NCI-H187 treated with DMSO at 0.1 percent for 48 hours (cell line): ENCODE results near the gene IL18R1.

Experiments
- DNase-seq: peaks from one replicate; lab custom pipeline; 2025; lab: John Stamatoyannopoulos, UW

IL18R1 gene

GRCh38 chr2:102344397-102344796, 11.2 kb upstream of the IL18R1 start:
- no peak for DNase-seq

DNA sequence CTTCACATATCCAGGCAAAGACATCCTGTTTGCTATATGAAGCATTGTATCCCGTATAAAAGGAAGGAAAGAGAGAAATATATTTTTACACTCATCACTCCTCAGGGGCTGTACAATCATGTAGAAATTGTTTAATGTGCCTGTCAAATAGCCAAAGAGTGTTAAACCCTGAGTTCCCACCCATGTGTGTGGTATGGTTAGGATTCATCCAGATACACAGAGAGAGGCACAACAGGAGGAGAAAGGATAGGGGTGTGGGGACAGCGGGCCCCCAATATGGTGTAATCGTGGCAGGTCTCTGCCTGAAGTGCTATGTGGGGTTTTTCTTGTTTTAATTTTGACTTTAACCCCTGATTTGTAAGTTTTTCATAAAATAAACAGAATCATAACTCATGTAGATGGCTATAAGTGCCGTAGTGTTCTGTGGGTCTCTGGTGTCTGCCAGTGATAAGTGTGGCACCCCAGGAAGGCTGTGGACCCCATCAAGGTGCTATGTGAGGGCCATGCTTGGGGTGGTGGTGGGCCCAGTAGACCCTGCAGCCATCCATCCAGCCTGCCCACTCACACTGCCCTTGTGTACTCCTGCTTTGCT, 10.2 kb upstream of the IL18R1 start:
- DNase-seq, result no peak

- DNase-seq, result no peak
Observed at GRCh38 chr2:102346381-102347130, 9.0 kb upstream of the IL18R1 start.

GRCh38 chr2:102350137-102350793, 5.3 kb upstream of the IL18R1 start:
- no peak for DNase-seq

- DNase-seq, result no peak
Observed at GRCh38 chr2:102356381-102356712, 751 bp downstream of the IL18R1 start.

GRCh38 chr2:102356741-102357140, 1.1 kb downstream of the IL18R1 start:
- DNase-seq, result no peak

- DNase-seq, result no peak
Observed at GRCh38 chr2:102357937-102358336, 2.3 kb downstream of the IL18R1 start.

GRCh38 chr2:102358496-102358895, 2.9 kb downstream of the IL18R1 start:
- no peak for DNase-seq

GRCh38 chr2:102359527-102359926, 3.9 kb downstream of the IL18R1 start:
- DNase-seq, result no peak

DNA sequence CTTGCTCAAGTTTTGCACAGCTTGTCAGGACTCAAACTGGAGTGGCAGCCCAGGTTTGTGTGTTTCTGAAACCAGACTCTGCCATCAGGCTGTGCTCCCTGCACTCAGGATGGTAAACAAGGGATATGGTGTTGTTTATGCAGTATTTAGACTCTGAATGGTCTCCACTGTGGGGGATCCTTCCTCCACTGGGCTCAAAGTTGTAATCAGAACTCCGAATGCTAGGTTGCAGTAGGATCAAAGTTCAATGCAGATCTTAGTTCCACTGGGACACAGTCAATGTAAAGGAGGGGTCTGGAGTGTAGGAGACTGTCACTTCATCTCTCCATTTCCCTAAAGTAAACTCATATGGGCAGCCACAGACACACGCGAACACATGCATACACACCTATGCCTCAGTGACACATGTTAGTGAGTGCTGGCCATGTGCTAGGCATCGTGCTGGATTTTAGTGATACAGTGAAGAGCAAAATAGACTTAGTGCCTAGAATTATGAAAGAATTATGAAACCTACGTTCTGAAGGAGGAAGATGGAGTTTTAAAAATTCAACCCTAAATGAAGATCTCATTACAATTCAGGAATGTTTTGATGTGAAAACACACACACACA, 6.1 kb downstream of the IL18R1 start:
- no peak for DNase-seq

- DNase-seq, result no peak
Observed at GRCh38 chr2:102365763-102366162, 10.2 kb downstream of the IL18R1 start.

GRCh38 chr2:102366406-102367112, 11.0 kb downstream of the IL18R1 start:
- no peak for DNase-seq

- DNase-seq, result no peak
Observed at GRCh38 chr2:102367331-102367971, 11.9 kb downstream of the IL18R1 start.

- DNase-seq, result no peak
Observed at GRCh38 chr2:102368461-102369109, 13.0 kb downstream of the IL18R1 start.

- no peak for DNase-seq
Observed at GRCh38 chr2:102369866-102370265, 14.3 kb downstream of the IL18R1 start.

GRCh38 chr2:102376052-102376591, 20.5 kb downstream of the IL18R1 start:
- no peak for DNase-seq

DNA sequence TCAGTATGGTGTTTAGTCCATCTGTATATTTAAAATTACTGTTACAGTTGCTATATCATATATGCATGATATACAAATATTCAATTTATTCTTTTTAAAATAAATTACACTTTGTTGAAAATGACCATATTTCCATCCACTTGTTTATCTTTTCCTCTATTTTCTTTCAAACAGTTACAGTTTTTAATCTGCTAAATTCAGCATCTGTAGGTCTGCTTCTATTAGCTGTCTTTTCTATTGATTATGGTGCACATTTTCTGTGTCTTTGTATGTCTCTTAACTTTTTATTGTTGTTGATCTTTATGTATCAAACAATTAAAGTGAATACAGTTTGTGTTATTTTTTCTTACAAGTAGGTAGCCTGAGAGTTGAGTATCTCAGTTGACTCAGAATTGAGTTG, 28.1 kb downstream of the IL18R1 start:
- no peak for DNase-seq

DNA sequence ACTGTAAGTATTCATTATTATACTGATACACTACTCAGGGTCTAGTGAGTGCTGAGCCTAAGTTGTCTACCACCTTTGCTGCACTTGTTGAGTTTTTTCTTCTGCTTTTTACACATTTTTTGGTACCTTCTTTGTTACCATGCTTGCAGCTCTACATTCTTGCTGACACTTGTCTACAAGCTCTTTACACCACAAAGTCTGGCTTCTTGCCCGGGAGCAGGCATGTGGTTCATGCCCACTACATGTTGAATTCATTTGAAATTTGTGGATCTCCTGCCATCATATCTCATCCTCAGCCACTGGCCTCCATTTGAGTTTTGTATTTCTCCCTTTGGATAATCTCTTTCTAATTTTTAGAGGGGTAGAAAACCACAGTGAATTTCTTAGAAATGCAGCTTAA, 29.9 kb downstream of the IL18R1 start:
- no peak for DNase-seq

DNA sequence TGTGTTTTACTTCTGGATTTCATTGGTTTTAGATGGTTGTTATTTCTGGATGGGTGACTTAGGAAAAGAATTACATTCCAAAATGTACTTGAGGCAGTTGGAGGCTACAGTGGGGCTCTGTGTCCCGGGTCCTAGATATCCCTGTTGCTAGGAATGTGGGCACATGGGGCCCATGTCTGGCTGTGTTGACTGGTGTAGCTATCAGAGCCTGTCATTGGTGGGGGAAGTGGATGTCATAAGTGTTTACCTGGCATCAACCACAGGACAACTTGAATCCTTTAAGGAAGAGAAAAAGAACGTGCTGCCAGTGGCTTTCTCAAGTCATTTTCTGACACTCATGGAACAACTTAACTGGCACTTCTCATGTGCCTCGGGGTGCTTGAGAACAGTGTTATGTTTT, 30.4 kb downstream of the IL18R1 start:
- no peak for DNase-seq

GRCh38 chr2:102386867-102387541, 31.4 kb downstream of the IL18R1 start:
- no peak for DNase-seq
